K562 (cell line): ENCODE measurements around the gene DLGAP1. TPM values are rescaled to one million over a fixed set of nuclear protein-coding genes. Genes with fewer than 3 reads are reported as not detected.

Experiments
- ATF1 ChIP-seq, 2 experiments: fragments of 450-650 bp in 1 of 2; IDR thresholded peaks; 2 replicates each; pipeline ENCODE4 v1.6.1; 2016; ENCODE audit warnings: missing compliant biosample characterization in 1 of 2, missing genetic modification characterization in 1 of 2
- CHD4 ChIP-seq: fragments of 200-600 bp; sonication (generic); IDR thresholded peaks from 3 replicates; pipeline ENCODE4 v1.6.1; 2012; ENCODE audit warnings: low read depth, mild to moderate bottlenecking, mixed read lengths, low read length, inconsistent platforms; ENCODE audit not compliant: insufficient read depth, insufficient replicate concordance, poor library complexity, severe bottlenecking
- E2F1 ChIP-seq: sonication (generic); formaldehyde crosslinking; IDR thresholded peaks from 2 replicates; pipeline ENCODE4 v1.8.1; 2023; ENCODE audit warnings: mild to moderate bottlenecking, missing genetic modification reagents, moderate library complexity
- HBP1 ChIP-seq: fragments of 450-650 bp; formaldehyde crosslinking; IDR thresholded peaks from 2 replicates; pipeline ENCODE4 v1.4.0; 2022; ENCODE audit warnings: missing genetic modification characterization
- HDAC1 ChIP-seq, 2 experiments: fragments of 450-650 bp; IDR thresholded peaks; 2 replicates each; pipeline ENCODE4 v1.6.1; 2016 to 2017; ENCODE audit warnings: inconsistent platforms in 1 of 2, mild to moderate bottlenecking in 1 of 2, moderate library complexity in 1 of 2
- HMGN3 ChIP-seq: IDR thresholded peaks from 2 replicates; pipeline ENCODE4 v1.6.1; 2011; ENCODE audit warnings: borderline replicate concordance, low read depth, mild to moderate bottlenecking, mixed read lengths, low read length; ENCODE audit not compliant: insufficient read length; ENCODE audit errors: extremely low read depth
- JUND ChIP-seq, 2 experiments: IDR thresholded peaks; 2 replicates in 1 of 2; 3 replicates in 1 of 2; pipeline ENCODE4 v1.6.1; 2011; ENCODE audit warnings: borderline replicate concordance in 2 of 2, low read depth in 2 of 2, low read length in 2 of 2, improper control_type of control experiment in 1 of 2, missing biosample characterization in 1 of 2, missing genetic modification characterization in 1 of 2, missing genetic modification reagents in 1 of 2
- MED1 ChIP-seq: sonication (generic); formaldehyde crosslinking; IDR thresholded peaks from 2 replicates; pipeline ENCODE4 v1.8.1; 2023; ENCODE audit warnings: missing genetic modification reagents, borderline replicate concordance
- NKRF ChIP-seq: fragments of 450-650 bp; IDR thresholded peaks from 2 replicates; pipeline ENCODE4 v1.6.1; 2016; ENCODE audit warnings: borderline replicate concordance
- PTRF ChIP-seq: fragments of 450-650 bp; IDR thresholded peaks from 2 replicates; pipeline ENCODE4 v1.6.1; 2016; ENCODE audit warnings: mild to moderate bottlenecking, missing genetic modification characterization, missing compliant biosample characterization
- SRSF1 ChIP-seq: fragments of 200-400 bp; formaldehyde crosslinking; IDR thresholded peaks from 2 replicates; pipeline ENCODE4 v1.6.1; 2017; ENCODE audit warnings: mild to moderate bottlenecking, low read depth, low read length, moderate library complexity
- TEAD2 ChIP-seq: fragments of 450-650 bp; IDR thresholded peaks from 2 replicates; pipeline ENCODE4 v1.6.1; 2016; ENCODE audit warnings: missing genetic modification characterization, control low read depth, missing compliant biosample characterization
- ZBTB34 ChIP-seq: fragments of 250-450 bp; sonication (Bioruptor Pico); IDR thresholded peaks from 2 replicates; pipeline ENCODE4 v1.8.0; 2021; ENCODE audit warnings: mild to moderate bottlenecking, moderate library complexity
- ZNF140 ChIP-seq: fragments of 250-450 bp; sonication (Bioruptor Pico); IDR thresholded peaks from 2 replicates; pipeline ENCODE4 v1.8.0; 2021; ENCODE audit warnings: moderate library complexity, mild to moderate bottlenecking, inconsistent platforms
- ZNF277 ChIP-seq: fragments of 250-450 bp; sonication (Bioruptor Pico); IDR thresholded peaks from 2 replicates; pipeline ENCODE4 v1.8.0; 2022; ENCODE audit warnings: inconsistent platforms, mild to moderate bottlenecking, moderate library complexity, borderline replicate concordance
- ZNF282 ChIP-seq: sonication (generic); formaldehyde crosslinking; IDR thresholded peaks from 2 replicates; pipeline ENCODE4 v1.8.1; 2023; ENCODE audit warnings: missing genetic modification reagents
- ZNF830 ChIP-seq: fragments of 250-450 bp; sonication (Bioruptor Pico); IDR thresholded peaks from 2 replicates; pipeline ENCODE4 v1.5.0; 2021; ENCODE audit warnings: mild to moderate bottlenecking
- polyA plus RNA-seq, 8 experiments: library from polyadenylated mRNA; depleted of rRNA in 4 of 8; stranded (reverse) in 5 of 8; unstranded in 3 of 8; fragments of >200 nt; fragmentation: Nextera tagmentation in 2 of 8; fragmentation: Illumina TruSeq in 1 of 8; extraction: Ambion mirVana in 2 of 8; extraction: Trizol in 1 of 8; gene quantifications; 2 replicates each; pipeline versions ENCODE4 v1.2.1 to v1.2.3, GENCODE V29; 2011 to 2014; ENCODE audit warnings: inconsistent platforms in 1 of 8, missing spikeins in 1 of 8
- total RNA-seq, 7 experiments: library from RNA; depleted of rRNA in 6 of 7; stranded (reverse); fragments of >200 nt in 6 of 7; fragmentation: Illumina TruSeq in 2 of 7; extraction: Trizol in 2 of 7; gene quantifications; 2 replicates each; pipeline versions ENCODE4 v1.2.1 to v1.2.3, GENCODE V29; 2011 to 2021; ENCODE audit warnings: low replicate concordance in 1 of 7

DLGAP1 gene
- total and polyA plus RNA-seq, 9 of the 15 experiments (the other 6 are each of a cell fraction or from before 2014, with no cell fraction given), result 0.04 to 0.22 (median 0.08) TPM

- TF ChIP-seq ZNF277 (no peak), SRSF1 (no peak), HBP1 (CRISPR knock-in tag) (no peak), E2F1 (no peak), ATF1 (CRISPR knock-in tag; IDR thresholded peaks at IDR 0.05) (no peak), ATF1 (tag; IDR thresholded peaks at IDR 0.05) (peak; percentile 82), NKRF (no peak), HMGN3 (peak; percentile 74), JUND (IDR thresholded peaks at IDR 0.05; ENCODE audit: borderline replicate concordance, low read depth, low read length) (peak; percentile 76), JUND (tag; IDR thresholded peaks at IDR 0.05; ENCODE audit: borderline replicate concordance, low read depth, low read length) (peak; percentile 84; the same call in 2 of the 3 replicates), ZBTB34 (no peak), HDAC1 (IDR thresholded peaks at IDR 0.05) (no peak), PTRF (tag) (peak; percentile 71; the same call in 1 of the 2 replicates), ZNF282 (CRISPR knock-in tag) (no peak), MED1 (CRISPR knock-in tag) (no peak), TEAD2 (tag) (peak; percentile 98), ZNF140 (no peak), ZNF830 (CRISPR knock-in tag) (no peak), CHD4 (no peak)
These were observed 805.3 kb downstream of the DLGAP1 start (continued) for GRCh38 chr18:3649633-3650426.
